Hepatocyte (in vitro differentiated cells): ENCODE measurements around the gene SLC8A2. TPM values are rescaled to one million over a fixed set of nuclear protein-coding genes. Genes with fewer than 3 reads are reported as not detected.
A peak's percentile ranks its signal among the peaks of the same experiment; 100 is the strongest.

Source experiments
- DNase-seq: peaks from one replicate; pipeline ENCODE4 v3.0.0-alpha.2; 2016; ENCODE audit warnings: low spot score
- H2AFZ ChIP-seq: fragments of 200-600 bp; sonication (generic); 2 replicates; pipeline ENCODE4 v1.6.0; 2016; ENCODE audit warnings: antibody characterized with exemption, mild to moderate bottlenecking
- H3K27ac ChIP-seq: fragments of 200-600 bp; sonication (generic); 2 replicates; pipeline ENCODE4 v1.5.1; 2016; ENCODE audit warnings: mild to moderate bottlenecking
- H3K27me3 ChIP-seq: fragments of 200-600 bp; sonication (generic); 2 replicates; pipeline ENCODE4 v1.6.1; 2016
- H3K36me3 ChIP-seq: fragments of 200-600 bp; sonication (generic); replicated peaks from 2 replicates; pipeline ENCODE4 v1.5.1; 2016; ENCODE audit warnings: low read depth; ENCODE audit not compliant: insufficient read depth
- H3K4me1 ChIP-seq: fragments of 200-600 bp; sonication (generic); 2 replicates; pipeline ENCODE4 v1.5.1; 2016; ENCODE audit warnings: mild to moderate bottlenecking, moderate library complexity; ENCODE audit not compliant: insufficient read depth
- H3K4me2 ChIP-seq: fragments of 200-600 bp; sonication (generic); 2 replicates; pipeline ENCODE4 v1.6.0; 2016
- H3K4me3 ChIP-seq: fragments of 200-600 bp; sonication (generic); 2 replicates; pipeline ENCODE4 v1.5.1; 2016; ENCODE audit warnings: mild to moderate bottlenecking
- H3K79me2 ChIP-seq: fragments of 200-600 bp; sonication (generic); 2 replicates; pipeline ENCODE4 v1.6.0; 2017; ENCODE audit warnings: mild to moderate bottlenecking
- H3K9me2 ChIP-seq: fragments of 200-600 bp; sonication (generic); replicated peaks from 2 replicates; pipeline ENCODE4 v1.6.0; 2017; ENCODE audit warnings: mild to moderate bottlenecking; ENCODE audit not compliant: insufficient read depth
- H3K9me3 ChIP-seq: fragments of 200-600 bp; sonication (generic); 2 replicates; pipeline ENCODE4 v1.5.1; 2016; ENCODE audit warnings: low read depth, mild to moderate bottlenecking
- H4K20me1 ChIP-seq: fragments of 200-600 bp; sonication (generic); 2 replicates; pipeline ENCODE4 v1.6.0; 2016; ENCODE audit warnings: mild to moderate bottlenecking; ENCODE audit not compliant: insufficient read depth, poor library complexity, severe bottlenecking
- CTCF ChIP-seq: fragments of 200-600 bp; sonication (generic); IDR thresholded peaks from 2 replicates; pipeline ENCODE4 v1.5.1; 2016; ENCODE audit warnings: antibody characterized with exemption, mild to moderate bottlenecking; ENCODE audit not compliant: poor library complexity
- EZH2 ChIP-seq: fragments of 200-600 bp; sonication (generic); IDR thresholded peaks from 2 replicates; pipeline ENCODE4 v1.6.1; 2016; ENCODE audit warnings: antibody characterized with exemption, mild to moderate bottlenecking, borderline replicate concordance
- EZH2phosphoT487 ChIP-seq: fragments of 200-600 bp; sonication (generic); IDR thresholded peaks from one replicate; pipeline ENCODE4 v1.6.1; 2018; ENCODE audit warnings: antibody characterized with exemption, mild to moderate bottlenecking, low read depth, moderate library complexity; ENCODE audit not compliant: unreplicated experiment, severe bottlenecking
- WGBS: methylation state at CpG from one replicate; pipeline ENCODE4 v1.1.6; 2016; ENCODE audit warnings: low lambda C conversion rate; ENCODE audit errors: missing lambda C conversion rate; 5-methylcytosine and 5-hydroxymethylcytosine counted together
- polyA plus RNA-seq: library from polyadenylated mRNA; unstranded; fragments of >200 nt; fragmentation: Nextera tagmentation; extraction: Ambion mirVana; gene quantifications from 2 replicates; pipeline ENCODE4 v1.2.1, GENCODE V29; 2016
- total RNA-seq: library from RNA; depleted of rRNA; stranded (reverse); fragments of >200 nt; gene quantifications from 2 replicates; pipeline ENCODE4 v1.2.3, GENCODE V29; 2014

Gene SLC8A2
- total and polyA plus RNA-seq, 2 experiments from 2014 or later: 0.24 to 1.1 TPM

DNA sequence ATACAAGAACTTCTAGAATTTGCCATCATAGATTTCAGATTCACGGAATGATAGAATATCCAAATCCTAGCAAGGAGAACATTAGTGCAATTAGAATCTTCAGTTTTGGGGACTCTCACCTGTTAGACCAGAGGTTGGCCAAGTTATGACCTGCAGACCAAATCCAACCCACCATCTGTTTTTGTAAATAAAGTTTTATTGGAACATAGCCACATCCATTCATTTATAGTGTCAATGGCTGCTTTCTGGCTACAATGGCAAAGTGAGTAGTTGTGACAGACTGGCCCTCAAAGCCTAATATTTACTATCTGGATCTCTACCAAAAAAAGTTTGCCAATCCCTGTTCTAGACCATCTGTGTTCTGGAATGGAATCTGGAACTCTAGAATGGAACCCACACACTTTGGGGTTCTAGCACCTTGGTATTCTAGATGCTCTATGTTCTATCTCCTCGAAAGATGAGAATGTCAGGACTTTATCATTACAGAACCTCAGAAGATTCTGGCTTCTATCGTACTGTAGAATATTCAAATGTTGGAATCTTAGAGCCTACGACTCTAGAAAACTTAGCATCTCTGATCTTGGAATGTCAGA is 9.9 kb upstream of the SLC8A2 start:
- H3K27me3 ChIP-seq: no peaks in the 10 kb centered on the region
- H3K4me2 ChIP-seq: no peak overlapping the region
- no peak overlapping the region for H3K4me3 ChIP-seq
- 98% methylated on average over 4 of the region's 4 CpGs for WGBS
- H3K9me3 ChIP-seq: no peaks in the 10 kb centered on the region
- H3K9me2 ChIP-seq: no peaks in the 10 kb centered on the region
- peaks cover 6% of the 10 kb centered on the region for H3K4me1 ChIP-seq
- DNase-seq: no peak
- no peak overlapping the region for H2AFZ ChIP-seq
- H4K20me1 ChIP-seq: no peaks in the 10 kb centered on the region
- TF ChIP-seq EZH2phosphoT487: no peak
- TF ChIP-seq EZH2: no peak
- TF ChIP-seq CTCF: no peak
- H3K36me3 ChIP-seq: no peaks in the 10 kb centered on the region
- H3K27ac ChIP-seq: no peak overlapping the region
- H3K79me2 ChIP-seq: no peaks in the 10 kb centered on the region

DNA sequence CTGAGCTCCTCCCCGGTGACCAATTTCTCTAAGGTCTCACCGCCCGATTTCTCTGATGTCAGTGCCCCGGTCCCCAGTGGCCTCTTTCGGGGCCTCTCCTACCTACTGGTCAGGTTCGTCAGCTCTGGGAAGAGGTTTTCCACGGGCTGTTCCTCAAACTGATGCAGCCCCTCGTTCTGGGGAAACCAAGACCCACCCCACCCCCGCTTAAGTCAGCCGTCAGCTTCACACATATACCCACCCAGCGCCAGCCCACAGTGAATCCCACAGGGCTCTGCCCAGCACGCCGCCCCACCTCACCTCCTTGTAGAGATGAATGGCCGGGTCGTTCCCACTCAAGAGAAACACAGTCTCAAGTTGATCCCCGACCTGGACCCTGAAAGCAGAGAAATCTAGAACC is 9.0 kb upstream of the SLC8A2 start:
- no peaks in the 10 kb centered on the region for H4K20me1 ChIP-seq
- TF ChIP-seq EZH2phosphoT487 (no peak), EZH2 (no peak), CTCF (no peak)
- no peak overlapping the region for H3K27ac ChIP-seq
- DNase-seq: no peak
- H3K27me3 ChIP-seq: no peaks in the 10 kb centered on the region
- no peaks in the 10 kb centered on the region for H3K9me2 ChIP-seq
- WGBS: 87% methylated on average over 15 of the region's 16 CpGs
- H3K4me1 ChIP-seq: peaks cover 6% of the 10 kb centered on the region
- H3K79me2 ChIP-seq: no peaks in the 10 kb centered on the region
- H2AFZ ChIP-seq: no peak overlapping the region
- H3K9me3 ChIP-seq: no peaks in the 10 kb centered on the region
- H3K4me3 ChIP-seq: no peak overlapping the region
- no peaks in the 10 kb centered on the region for H3K36me3 ChIP-seq
- H3K4me2 ChIP-seq: no peak overlapping the region

DNA sequence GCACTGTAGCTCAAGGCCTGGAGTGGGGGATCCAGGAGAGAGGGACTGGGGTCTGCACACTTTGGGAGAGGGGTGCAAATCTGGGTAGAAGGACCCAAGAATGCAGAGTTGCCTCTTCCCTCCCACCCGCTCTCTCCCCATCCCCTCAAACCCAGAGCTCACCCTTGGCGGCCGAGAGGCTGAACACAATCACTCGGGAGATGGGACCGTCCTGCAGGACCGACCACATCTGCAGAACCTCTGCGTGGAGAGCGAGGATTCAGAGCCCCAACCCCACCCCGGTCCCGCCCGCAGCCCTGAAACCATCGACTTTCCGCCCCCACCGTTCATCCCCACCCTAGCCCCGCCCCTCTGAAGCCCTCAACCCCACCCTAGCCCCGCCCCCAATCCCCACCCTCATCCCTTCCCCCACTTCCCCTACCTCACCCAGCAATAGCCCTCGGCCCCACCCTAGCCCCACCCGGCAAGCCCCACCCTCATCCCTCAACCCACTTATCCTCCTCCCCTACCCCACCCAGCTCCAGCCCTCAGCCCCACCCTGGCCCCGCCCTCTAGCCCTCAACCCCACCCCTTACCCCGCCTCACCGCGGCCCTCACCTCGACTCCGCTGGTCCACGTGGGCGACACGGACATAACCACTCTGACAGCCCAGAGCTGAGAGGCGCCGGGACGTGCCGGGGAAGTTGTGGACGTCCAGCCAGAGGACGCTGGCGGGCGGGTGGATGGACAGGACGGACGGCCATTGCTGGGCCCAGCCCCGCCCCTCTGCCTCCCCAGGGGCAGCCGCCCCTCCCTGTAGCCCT is 8.2 kb upstream of the SLC8A2 start:
- no peak for DNase-seq
- Histone ChIP-seq H3K9me3 (no peaks in the 10 kb centered on the region), H4K20me1 (no peaks in the 10 kb centered on the region), H3K36me3 (no peaks in the 10 kb centered on the region), H3K4me2 (peak overlapping the region; percentile 57), H3K4me1 (peaks cover 5% of the 10 kb centered on the region), H3K79me2 (no peaks in the 10 kb centered on the region), H3K9me2 (no peaks in the 10 kb centered on the region), H3K27me3 (no peaks in the 10 kb centered on the region), H3K27ac (no peak overlapping the region), H3K4me3 (no peak overlapping the region), H2AFZ (no peak overlapping the region)
- 5% methylated on average over 12 of the region's 39 CpGs for WGBS
- TF ChIP-seq CTCF (no peak), EZH2 (no peak), EZH2phosphoT487 (no peak)
